HG03280 (cell line): ENCODE data around the gene METTL1.
A peak's percentile ranks its signal among the peaks of the same experiment; 100 is the strongest.
"Not testable (repeated sequence)": the region's sequence is repeated elsewhere in the genome, so short reads cannot be mapped to it uniquely, and the experiment has no call there.

Experiments used
- ATAC-seq: cut with Tn5 transposase; IDR thresholded peaks from one replicate; pipeline ENCODE4 v1.9.1; 2021; ENCODE audit warnings: mild to moderate bottlenecking, moderate library complexity; ENCODE audit not compliant: unreplicated experiment

The METTL1 gene

DNA sequence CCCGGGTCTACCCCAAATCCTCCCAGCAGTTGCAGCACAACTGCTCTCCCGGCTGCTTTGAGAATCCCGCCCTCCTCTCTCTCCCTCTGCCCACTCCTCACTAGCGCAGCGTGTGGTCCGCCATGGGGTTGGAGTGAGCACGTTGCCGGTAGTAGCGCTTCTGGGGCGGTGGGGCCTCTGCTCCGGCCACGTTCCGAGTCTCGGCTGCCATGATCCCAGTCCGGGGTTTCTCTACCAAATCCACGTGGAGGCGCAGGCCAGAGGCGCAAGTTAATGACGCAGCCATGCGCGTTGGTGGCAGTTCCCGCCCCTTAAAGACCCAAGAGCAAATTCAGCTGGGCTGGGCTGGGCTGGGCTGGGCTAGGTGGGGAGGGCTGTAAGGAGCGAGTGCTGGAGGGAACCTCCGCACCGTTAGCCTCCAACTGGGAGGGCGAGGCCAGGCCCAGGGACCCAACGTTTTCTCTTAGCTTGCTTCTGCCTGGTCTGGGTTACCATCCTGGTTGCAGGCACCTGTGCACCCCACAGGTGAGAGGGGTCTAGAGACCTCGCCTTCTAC, at the start of gene METTL1:
METTL1 (minus strand) TSS at position 233 of the 556 bp plus-strand sequence; CDS start at position 211, 22 bp downstream.
- ATAC-seq = peak; percentile 78

DNA sequence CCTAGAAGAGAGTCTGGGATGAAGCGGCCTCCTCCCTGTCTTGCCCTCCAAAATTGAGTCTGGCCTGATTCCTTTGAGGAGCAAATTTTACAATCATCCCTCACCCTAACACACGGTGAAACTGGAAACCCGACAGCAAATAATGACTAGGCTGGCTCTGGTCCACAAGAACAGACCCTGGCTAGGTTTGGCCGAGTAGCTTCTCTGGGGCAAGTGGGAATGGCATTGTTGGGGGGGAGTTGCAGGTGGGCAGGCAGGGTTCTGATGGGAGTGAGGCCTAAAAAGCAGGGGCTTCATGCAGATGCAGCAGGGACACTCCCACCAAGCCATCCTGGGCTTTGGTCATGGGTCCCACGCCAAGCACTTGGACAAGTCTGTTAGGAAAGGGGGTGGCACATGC, 49.1 kb upstream of the METTL1 start:
- not testable (repeated sequence) for ATAC-seq

DNA sequence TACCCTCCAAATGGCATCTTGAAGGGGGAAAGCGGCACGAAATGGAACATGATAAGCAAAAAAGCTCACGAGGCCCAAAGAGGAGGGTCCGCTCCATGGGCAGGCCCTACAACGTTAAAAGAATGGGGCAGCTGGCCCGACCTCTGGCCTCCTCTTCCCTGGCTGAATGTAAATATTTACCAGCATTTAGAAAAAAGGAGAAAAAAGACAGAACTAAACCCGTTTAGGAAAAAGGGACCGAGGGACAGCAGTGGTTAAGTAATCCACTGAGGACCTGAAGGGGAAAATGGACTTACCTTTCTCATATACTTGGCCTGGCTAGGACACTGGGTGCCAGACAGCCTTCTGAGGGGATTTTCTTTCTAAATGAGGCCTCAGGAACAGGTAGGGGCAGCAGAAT, 48.2 kb upstream of the METTL1 start:
- not testable (repeated sequence) for ATAC-seq

DNA sequence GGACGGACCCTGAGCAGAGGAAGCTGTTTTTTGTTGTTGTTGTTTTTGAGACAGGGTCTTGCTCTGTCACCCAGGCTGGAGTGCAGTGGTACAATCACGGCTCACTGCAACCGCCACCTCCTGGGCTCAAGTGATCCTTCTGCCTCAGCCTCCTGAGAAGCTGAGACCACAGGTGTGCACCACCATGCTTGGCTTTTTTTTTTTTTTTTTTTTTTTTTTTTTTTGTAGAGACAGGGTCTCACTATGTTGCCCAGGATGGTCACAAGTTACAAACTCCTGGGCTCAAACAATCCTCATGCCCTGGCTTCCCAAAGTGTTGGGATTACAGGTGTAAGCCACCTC, 46.1 kb upstream of the METTL1 start:
- ATAC-seq = not testable (repeated sequence)

DNA sequence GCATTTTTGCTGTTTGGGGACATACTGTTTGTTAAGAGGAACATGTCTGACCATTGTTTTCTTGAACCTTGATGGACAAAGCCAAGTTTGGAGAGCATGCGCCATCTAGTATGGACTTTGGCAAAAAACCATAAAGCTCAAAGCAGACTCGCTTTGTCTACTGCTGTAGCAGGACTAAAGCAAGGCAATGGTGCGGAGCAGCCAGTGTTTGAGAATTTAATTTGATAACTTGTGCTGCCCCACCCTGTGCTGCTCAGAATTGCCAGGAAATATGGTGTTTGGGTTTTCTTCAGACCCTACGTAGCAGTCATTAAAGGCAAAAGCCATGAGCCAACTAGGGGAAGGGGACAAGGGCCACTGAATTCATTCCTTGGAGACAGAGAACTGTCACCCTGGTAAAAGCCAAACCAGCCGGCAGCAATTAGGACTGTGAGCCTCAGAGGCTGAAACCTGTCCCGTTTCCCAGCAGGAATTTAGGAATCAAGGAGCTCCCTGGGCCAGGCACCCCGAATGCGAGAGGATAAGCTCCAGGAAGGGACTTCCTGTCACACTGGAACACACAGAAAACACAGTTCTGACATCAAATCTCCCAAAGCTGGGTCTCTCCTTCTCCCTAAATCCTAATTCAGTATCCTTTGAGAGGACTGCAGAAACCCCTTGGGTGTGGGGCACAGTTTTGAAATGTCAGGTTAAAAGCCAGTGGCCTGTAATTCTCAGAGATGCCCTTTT, 45.5 kb upstream of the METTL1 start:
- ATAC-seq = no peak

DNA sequence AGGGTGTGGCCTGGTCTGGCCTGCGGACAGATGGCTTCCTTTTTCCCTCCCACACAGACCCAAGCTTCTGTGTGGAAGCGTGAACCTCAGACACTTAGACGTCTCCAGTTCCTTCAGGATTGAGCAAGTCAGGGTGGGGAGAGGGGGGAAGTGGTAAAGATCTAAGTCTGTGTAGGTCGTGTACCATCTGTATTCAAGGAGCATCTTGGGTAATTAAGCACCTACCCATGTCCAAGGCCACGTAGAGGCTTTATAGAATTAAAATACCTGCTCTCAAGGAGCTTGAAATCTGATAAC, 44.9 kb upstream of the METTL1 start:
- no peak for ATAC-seq

DNA sequence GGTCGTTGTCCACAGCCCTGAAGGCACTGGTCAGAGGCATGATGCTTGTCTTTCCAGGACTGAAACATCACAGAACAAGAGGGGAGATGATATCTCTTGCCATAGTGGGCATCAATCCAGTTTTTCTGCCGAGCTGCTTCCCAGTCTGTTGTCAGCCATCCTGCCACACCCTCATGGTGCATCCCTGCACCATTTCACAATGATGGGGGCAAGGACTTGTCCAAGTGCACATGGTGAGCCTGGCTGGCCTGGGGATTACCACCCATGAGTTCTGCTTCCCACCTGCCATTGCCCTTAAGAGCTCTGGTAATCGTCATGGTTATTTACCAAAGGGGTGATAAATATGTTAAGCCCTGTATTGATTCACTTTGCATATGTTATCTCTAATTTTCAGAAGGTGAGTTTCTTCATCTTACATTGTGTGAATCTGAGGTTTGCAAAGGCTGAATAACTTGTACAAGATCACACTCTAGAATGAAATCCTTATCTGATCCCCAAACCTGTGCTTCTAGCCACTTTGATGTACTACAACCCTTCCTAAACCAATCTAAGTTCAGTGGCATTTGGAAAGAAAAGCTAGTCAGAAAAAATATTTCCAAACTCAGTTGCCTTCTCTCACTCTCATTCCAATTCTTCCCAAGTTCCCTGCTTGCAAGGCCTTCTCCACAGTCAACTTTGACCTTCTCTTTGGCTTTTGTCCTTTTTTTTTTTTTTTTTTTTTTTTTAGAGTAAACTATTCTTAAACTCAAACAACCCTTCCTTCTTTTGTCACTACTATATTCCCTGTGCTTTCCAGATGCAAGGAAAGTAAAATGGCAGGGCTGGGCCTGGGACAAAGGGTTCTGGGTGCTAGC, 44.3 kb upstream of the METTL1 start:
- ATAC-seq = no peak

DNA sequence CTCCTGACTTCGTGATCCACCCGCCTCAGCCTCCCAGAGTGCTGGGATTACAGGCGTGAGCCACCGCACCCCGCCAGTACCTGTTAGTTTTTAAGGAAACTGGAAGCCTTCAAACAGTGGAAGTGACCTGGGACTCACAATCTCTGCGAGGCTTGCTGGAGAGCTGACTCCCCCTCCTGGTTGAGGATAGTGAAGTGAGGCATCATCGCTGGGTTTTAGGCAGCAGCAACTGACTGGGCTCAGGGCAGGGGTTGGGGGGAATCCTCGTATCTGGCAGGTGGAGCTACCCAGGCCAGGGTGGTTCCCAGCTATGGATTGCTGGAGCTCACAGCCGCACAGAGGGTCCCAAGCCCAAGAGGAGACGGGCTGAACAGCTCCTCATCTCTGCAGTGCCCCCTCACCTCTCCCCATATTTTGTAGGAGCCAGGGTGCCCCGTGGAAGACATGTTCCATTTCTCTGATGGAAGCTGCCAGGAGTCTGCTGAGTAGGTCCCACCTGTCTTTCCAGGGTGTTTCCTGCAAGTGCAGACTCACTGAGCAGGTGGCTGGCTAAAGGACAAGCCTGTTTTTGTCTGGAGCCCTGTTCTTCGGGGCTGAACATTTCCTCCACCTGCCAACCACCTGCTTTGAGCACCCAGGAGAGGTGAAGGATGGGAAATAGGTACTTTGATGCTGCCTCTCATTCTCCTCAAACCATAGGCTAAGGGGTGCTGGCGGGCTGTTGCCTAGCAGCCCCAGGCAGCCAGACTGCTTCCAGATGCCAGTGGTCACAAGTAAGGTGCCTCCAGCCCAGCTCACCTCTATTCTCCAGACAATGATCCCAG, 43.5 kb upstream of the METTL1 start:
- no peak for ATAC-seq

DNA sequence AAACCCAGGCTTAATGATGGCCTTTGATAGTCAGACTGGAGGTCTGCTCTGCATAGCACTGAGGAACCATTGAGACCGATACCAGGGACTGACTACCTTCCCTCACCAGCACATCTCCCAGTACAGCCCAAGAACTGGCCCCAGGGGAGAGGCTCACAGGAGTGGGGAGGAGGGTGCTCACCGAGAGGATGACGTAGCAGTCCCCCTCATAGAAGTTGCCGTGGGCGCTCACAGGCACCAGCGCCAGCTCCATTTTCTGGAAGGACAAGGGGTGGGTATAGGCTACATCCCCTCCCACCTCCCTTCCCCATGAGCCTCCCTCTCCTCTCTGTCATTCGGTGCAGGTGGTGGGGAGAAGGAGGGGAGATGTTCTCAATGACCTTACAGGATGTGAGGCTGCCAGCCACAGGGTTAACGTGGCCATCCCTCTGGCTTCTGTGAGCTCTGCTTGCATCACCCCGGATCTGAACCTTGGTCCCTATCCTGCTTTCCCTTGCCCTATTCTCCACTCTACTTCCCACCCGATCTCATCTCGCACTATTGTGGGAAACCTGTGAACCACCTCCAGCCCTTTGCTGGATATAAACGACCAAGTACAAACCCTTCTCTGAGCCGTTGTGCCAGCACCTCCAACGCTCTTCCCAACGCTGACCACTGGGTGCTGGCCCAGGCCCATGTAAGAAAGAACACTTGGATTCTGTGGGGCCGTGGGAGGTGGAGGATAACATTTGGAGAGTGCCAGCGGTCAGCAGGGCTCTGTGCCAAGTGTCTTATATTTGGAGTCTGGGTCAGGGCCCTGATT, 42.3 kb upstream of the METTL1 start:
- ATAC-seq = no peak

DNA sequence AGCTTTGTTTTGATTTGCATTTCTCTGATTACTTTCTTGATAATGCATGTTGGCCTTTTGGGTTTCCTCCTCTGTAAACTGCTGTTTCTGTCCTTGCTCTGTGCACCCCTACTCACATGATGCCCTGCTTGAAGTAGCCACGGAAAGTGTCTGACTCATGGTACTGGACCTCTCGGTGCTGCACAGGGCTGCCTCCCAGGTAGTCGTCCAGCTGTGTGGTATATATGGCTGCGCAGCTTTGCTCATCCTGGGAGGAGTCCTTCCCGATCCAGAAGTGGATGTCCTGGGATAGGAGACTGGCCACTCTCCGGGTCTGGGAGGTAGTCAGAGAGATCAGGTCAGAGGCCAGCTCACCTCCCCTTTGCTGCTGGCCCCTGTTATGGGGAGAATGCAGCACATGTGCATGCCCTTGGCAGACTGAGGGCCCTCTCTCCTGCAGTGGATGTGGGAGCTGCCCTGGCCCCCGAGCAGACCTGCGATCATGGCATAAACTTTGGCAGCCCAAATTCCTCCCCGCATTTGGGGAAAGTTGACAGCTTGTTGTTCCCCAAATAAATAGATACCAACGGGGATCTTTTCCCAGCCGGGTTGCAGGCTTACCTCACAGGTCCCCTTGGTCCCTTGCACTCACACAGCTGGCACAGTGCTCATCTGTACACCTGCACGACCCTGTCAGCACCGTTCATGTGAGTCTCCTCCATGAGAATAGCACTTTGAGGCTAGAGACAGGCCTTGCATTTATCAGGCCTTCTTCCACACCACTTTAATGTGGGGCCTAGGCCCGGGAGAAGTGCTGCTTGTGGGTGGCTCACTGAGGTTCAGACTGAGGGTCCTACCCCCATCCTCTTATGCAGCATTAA, 41.4 kb upstream of the METTL1 start:
- no peak for ATAC-seq

DNA sequence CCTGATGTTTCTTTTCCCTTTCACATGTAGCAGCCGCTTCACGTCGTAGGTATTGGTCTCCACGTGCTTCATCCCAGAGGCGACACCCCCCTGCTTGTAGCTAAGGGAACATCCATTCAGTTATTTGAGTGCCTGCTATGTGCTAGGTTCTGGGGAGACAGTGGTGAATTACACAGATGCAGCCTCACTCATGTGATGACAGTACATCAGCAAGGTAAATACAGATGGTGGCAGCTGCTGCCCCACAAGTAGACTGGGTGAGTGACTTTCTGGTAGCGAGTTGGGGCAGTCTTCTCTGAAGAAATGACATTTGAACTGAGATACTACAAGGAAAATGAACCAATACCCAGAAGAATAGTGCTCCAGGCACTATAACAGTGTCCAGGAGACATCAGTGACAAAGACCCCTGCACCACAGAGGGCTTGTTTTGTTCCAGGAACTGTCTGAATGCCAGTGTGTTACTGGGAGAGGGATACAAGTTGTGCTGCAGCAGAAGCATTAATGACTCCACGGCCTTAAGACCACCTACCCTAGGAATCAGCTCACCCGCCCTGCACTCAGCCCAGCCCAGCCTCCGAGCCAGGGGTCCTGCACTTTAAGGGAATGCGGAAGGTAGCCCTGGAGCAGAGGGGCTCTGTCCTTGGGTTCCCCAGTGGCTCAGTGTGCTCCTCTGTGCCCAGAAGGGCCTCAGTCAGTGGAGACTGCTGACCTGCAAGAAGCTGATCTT, 39.3 kb upstream of the METTL1 start:
- no peak for ATAC-seq

DNA sequence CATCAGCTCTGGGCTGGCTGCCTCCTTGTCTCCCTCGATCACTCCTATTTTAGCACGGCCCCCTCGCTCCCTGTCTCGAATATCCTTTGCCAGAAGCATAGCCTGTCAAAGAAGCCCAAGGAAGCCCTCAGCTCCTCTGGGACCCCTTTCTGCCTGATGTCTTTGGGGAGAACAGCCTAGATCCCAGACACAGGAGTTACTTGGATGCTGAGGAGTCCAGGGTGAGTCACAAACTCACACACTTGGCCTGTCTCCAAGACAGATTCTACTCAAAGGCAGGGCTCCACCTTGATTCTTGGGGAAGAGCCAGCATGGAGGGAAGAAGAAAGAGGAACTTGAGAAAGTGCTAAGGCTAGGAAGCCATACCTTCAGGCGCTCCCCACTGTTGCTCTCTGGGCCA, 38.5 kb upstream of the METTL1 start:
- no peak for ATAC-seq

DNA sequence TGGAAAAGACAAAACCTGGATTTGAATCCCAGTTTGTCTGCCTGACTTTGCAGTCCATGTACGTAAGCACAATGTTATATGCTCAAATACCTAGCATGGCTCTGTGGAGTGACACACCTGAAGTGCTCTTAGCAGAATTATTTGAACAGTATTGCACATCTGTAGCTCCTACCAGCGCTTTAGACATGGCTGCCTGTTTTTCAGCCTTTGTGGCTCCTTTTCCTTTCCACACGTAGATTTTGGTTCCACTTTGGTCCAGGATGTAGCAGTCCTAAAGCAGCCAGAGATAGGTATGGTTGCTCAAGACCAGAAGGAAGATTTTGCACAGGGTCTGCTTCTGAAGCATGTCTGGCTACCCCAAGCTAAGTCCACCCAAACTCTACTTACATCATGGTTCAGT, 37.5 kb upstream of the METTL1 start:
- no peak for ATAC-seq

DNA sequence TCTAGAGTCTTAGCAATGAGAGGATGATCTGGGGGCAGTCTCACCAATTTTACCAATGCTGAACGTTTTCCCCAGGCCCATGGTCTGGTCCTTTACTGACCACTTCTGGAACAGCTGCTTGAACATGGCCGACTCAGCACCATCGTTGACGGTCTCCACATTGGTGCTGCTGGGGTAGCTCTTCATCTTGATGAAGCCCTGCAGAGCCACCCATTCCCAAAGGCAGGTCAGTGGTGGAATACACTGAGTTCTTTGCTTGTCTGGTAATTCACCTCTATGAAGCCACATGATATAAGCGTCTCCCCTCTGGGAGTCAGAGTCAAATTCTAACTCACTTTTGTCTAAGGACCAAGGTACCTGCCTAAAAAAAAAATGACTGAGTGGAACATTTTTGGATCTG, 36.4 kb upstream of the METTL1 start:
- ATAC-seq = no peak

DNA sequence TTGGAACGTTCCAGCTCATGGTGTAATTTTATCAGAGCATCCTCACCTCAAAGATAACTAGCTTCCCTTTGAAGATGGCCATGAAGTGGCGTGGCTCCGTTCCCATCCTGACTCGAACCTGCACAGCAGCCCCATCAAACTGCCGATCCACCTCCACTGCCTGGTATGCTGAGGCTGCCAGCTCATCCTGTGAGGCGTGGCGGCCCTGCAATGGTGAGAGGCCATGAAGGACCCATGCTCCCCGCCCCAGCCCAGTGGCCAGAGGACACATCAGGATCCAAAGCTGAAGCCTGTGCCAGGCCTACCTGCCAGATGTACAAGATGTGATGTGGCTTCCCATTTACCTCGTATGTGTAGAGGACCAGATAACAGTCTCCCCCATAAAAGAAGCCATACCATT, 35.4 kb upstream of the METTL1 start:
- ATAC-seq = no peak

DNA sequence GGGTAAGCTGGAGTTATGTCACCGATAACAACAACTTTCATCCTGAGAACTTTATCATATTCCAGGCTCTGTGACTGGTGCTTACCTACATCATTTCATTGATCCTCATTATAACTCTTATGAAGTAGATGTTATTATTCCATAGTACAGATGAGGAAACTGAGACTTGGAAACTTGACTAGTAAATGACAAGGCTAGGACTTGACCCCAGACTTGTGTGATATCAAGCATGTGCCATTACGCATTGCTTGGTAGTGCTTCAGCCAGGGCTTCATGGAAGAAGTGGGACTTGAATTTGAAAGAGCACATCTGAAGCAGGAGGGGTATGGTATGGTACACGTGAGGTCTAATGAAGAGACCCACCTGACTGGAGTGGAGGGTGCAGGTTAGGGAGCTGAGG, 34.8 kb upstream of the METTL1 start:
- no peak for ATAC-seq

DNA sequence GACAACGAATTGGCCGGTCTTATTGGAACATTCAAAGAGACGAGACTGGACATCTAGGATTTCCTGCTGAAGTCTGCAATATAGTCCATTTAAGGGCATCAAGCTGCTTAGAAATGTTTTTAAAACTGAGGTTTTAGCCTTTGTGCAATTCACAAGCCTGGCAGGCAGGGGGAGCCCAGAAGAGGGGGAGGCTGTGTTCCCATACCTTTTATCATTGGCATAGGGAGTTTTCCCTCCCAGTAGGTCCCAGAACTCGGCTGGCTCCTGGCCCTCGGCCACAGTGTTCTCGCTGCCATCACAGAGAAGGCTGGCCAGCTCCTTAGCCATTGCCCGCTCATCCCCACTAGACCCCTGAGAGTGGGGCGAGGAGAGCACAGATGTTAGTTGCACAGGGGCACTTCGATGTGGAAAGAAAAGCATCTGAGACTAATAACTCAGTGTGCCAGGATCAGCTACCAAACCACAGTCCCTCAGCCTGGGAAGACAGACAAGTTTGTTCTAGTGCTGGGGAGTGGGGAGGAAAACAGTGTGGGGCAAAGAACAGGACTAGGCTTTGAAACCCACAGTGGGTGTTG, 31.5 kb upstream of the METTL1 start:
- ATAC-seq = no peak

DNA sequence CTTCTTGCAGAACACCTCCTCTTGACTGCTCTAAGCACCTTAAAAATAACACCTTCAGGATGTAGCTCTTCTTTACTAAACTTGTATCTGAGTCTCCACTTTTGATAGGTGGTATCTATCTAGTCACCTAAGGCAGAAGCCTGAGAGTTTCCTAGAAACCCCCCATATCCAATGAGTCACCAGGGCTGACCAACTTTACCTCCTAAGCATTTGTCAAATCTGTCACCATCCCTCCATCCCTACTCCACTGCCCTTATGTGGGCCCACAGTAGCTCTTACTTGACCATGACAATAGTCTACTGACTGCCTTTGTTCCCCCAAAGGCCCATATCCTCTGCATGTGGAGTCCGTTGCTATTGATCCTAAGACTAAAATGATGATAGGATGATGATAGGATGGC, 30.7 kb upstream of the METTL1 start:
- ATAC-seq = no peak

DNA sequence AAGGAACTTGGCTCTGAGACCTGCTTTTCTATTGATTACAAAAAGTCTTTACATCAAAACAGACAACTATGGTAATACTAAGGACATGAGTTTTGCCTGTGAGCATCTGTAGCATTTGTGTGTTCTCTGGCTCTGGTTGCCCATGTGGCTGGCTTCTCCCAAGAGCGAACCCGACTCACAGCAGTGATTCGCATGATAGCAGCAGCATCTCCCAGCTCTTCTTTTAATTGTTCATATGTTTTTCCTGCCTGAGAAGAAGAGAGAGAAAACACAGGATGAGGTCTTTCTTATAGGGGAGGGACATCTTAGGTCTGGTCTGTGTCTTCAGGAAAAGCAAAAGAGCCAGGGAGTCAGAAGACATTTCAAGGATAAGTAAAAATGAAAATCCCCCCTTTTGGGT, 29.1 kb upstream of the METTL1 start:
- no peak for ATAC-seq
